GM12891 (cell line): Measurements from ENCODE around the gene FAM156A.
"Not testable (repeated sequence)": the region's sequence is repeated elsewhere in the genome, so short reads cannot be mapped to it uniquely, and the experiment has no call there.

Source experiments
- POLR2A ChIP-seq: IDR thresholded peaks from 2 replicates; pipeline ENCODE4 v1.6.1; 2011; ENCODE audit warnings: low read depth, low read length, control low read depth
- POLR2AphosphoS5 ChIP-seq: IDR thresholded peaks from 2 replicates; pipeline ENCODE4 v1.6.1; 2011; ENCODE audit warnings: low read depth, low read length, control low read depth
- SPI1 ChIP-seq: IDR thresholded peaks from 2 replicates; pipeline ENCODE4 v1.6.1; 2011; ENCODE audit warnings: low read depth, low read length, control low read depth
- TAF1 ChIP-seq: IDR thresholded peaks from 2 replicates; pipeline ENCODE4 v1.6.1; 2011; ENCODE audit warnings: low read depth, low read length, control low read depth

GRCh38 chrX:52913681-52914080, 44.6 kb downstream of the FAM156A start:
- TF ChIP-seq POLR2A, SPI1, POLR2AphosphoS5, TAF1: not testable (repeated sequence)
